ENCODE data around the gene TMEM31.
A peak's percentile ranks its signal among the peaks of the same experiment; 100 is the strongest.

The TMEM31 gene

GRCh38 chrX:103710609-103711008 is at the start of gene TMEM31:
Gene TMEM31, plus strand, starts transcription at chrX:103710909. Its CDS starts 1,350 bp downstream, at chrX:103712259.
- no peak for FAIRE-seq
- no peak for DNase-seq (ENCODE audit: extremely low spot score, insufficient read length, low read depth)

- no peak for FAIRE-seq
- no peak for DNase-seq (ENCODE audit: extremely low spot score, insufficient read length, low read depth)
Observed at GRCh38 chrX:103663981-103664762, 46.5 kb upstream of the TMEM31 start.

- FAIRE-seq (no peak), DNase-seq (ENCODE audit: extremely low spot score, insufficient read length, low read depth) (no peak)
Observed at GRCh38 chrX:103666202-103667107, 44.3 kb upstream of the TMEM31 start.

- FAIRE-seq (no peak), DNase-seq (ENCODE audit: extremely low spot score, insufficient read length, low read depth) (no peak)
Observed at GRCh38 chrX:103669745-103670144, 41.0 kb upstream of the TMEM31 start.

GRCh38 chrX:103674531-103675454 is 35.9 kb upstream of the TMEM31 start:
- DNase-seq (ENCODE audit: extremely low spot score, insufficient read length, low read depth) (no peak), FAIRE-seq (no peak)

- DNase-seq (ENCODE audit: extremely low spot score, insufficient read length, low read depth), result no peak
- no peak for FAIRE-seq
Observed at GRCh38 chrX:103678199-103678993, 32.3 kb upstream of the TMEM31 start.

- DNase-seq (ENCODE audit: extremely low spot score, insufficient read length, low read depth), result no peak
- FAIRE-seq, result peak; percentile 26
Observed at GRCh38 chrX:103681443-103681842, 29.3 kb upstream of the TMEM31 start.

- DNase-seq (ENCODE audit: extremely low spot score, insufficient read length, low read depth), result no peak
- FAIRE-seq, result no peak
Observed at GRCh38 chrX:103685396-103685795, 25.3 kb upstream of the TMEM31 start.

GRCh38 chrX:103686199-103687072 is 24.3 kb upstream of the TMEM31 start, which contains the start of gene MORF4L2:
Gene MORF4L2, minus strand, starts transcription at chrX:103686699. Its CDS starts 9,672 bp downstream, at chrX:103677027.
- DNase-seq (ENCODE audit: extremely low spot score, insufficient read length, low read depth), result peak; percentile 45
- FAIRE-seq, result peak; percentile 99

- FAIRE-seq (no peak), DNase-seq (ENCODE audit: extremely low spot score, insufficient read length, low read depth) (peak; percentile 25)
Observed at GRCh38 chrX:103687073-103687695, 23.5 kb upstream of the TMEM31 start.

GRCh38 chrX:103687696-103688201 is 23.0 kb upstream of the TMEM31 start:
- DNase-seq (ENCODE audit: extremely low spot score, insufficient read length, low read depth), result no peak
- FAIRE-seq, result peak; percentile 82

- DNase-seq (ENCODE audit: extremely low spot score, insufficient read length, low read depth) (no peak), FAIRE-seq (peak; percentile 78)
Observed at GRCh38 chrX:103688946-103689345, 21.8 kb upstream of the TMEM31 start.

GRCh38 chrX:103691059-103691458 is 19.6 kb upstream of the TMEM31 start:
- DNase-seq (ENCODE audit: extremely low spot score, insufficient read length, low read depth) (no peak), FAIRE-seq (no peak)

GRCh38 chrX:103697687-103698086 is 13.0 kb upstream of the TMEM31 start:
- no peak for DNase-seq (ENCODE audit: extremely low spot score, insufficient read length, low read depth)
- no peak for FAIRE-seq

GRCh38 chrX:103699243-103699642 is 11.5 kb upstream of the TMEM31 start:
- FAIRE-seq (no peak), DNase-seq (ENCODE audit: extremely low spot score, insufficient read length, low read depth) (no peak)

GRCh38 chrX:103704863-103705262 is 5.8 kb upstream of the TMEM31 start:
- DNase-seq (ENCODE audit: extremely low spot score, insufficient read length, low read depth), result no peak
- no peak for FAIRE-seq

- DNase-seq (ENCODE audit: extremely low spot score, insufficient read length, low read depth), result no peak
- FAIRE-seq, result no peak
Observed at GRCh38 chrX:103716962-103717361, 6.3 kb downstream of the TMEM31 start.

All from GM18507 (cell line).